ENCODE data around the gene SLC26A2.

SLC26A2 gene

GRCh38 chr5:149960272-149961185 lies at the start of gene SLC26A2:
Gene SLC26A2, plus strand, starts transcription at chr5:149960758. Its CDS starts 16,895 bp downstream, at chr5:149977653.
- DNase-seq: peak; percentile 93

- DNase-seq: no peak
Observed at GRCh38 chr5:149911031-149911430, 49.5 kb upstream of the SLC26A2 start.

DNA sequence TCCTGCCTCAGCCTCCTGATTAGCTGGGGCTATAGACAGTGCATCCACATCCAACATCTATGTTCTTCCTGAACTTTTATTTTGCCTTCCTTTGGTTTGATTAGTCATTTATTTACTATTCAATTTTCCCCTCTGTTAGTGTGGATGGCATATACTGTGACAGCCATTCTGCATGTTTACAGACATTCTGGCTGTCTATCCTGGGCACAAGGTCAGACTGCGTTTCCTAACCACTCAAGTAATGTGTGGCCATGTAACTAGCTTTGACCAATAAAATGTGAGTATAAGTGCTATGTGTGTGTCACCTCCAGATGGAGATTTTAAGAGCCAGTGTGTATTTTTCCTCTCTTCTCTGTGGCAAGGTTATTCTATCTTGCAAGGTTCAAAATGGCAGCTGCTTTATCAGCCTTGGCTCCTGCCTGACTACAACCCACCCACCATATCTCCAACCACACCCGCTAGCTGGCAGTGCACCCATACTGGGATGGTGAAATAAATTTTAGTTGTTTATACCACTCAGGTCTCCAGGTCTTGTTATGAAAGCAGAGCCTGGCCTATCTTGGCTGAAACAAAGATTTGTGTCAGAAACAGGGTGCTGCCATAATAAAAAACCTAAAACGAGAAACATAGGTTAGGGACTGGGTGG lies 48.2 kb upstream of the SLC26A2 start:
- no peak for DNase-seq

DNA sequence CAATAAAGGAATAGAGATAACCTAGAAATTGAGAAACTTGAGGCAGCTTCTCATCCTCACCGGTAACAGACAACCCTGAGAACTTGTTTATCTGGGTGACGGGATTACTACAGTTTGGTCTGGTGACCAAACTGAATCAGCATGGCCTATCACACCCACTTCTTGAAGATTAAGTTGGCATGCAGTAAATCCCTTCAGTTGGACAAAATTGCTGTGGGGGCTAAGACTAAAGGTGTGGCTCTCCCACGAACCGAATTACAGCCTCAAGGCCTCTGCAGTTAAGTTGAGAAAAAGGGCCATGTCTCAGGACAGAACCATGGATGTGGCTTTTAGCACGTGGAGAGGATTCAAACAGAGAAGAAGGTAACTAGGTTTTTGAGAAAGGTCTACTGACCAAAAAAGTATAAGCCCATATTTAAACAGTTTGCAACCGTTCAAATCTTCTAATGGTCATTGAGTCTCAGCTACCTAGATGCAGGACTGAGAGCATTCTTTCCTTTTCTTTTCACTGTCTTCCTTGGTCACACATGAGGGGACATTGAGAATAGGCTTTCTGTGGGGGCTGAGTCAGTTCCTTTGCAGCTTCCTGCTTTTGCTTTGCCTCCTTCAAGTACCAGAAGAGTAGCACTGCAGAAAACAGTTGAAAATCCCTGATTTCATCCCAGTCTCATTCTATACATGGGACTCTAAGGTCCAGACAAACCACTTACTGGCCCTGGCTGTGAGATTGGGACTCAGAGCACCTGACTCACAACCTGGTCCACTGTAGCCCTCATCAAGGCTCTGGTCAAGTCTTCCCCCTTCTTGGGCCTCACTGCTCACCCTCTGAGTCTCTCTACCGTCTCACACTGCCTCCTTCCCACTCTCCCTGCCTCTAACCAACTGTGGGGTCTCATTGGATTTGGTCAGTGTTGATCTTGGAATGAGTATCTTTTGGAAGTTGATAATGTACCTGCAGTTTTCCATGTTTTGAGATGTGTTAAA lies 46.8 kb upstream of the SLC26A2 start:
- no peak for DNase-seq

DNA sequence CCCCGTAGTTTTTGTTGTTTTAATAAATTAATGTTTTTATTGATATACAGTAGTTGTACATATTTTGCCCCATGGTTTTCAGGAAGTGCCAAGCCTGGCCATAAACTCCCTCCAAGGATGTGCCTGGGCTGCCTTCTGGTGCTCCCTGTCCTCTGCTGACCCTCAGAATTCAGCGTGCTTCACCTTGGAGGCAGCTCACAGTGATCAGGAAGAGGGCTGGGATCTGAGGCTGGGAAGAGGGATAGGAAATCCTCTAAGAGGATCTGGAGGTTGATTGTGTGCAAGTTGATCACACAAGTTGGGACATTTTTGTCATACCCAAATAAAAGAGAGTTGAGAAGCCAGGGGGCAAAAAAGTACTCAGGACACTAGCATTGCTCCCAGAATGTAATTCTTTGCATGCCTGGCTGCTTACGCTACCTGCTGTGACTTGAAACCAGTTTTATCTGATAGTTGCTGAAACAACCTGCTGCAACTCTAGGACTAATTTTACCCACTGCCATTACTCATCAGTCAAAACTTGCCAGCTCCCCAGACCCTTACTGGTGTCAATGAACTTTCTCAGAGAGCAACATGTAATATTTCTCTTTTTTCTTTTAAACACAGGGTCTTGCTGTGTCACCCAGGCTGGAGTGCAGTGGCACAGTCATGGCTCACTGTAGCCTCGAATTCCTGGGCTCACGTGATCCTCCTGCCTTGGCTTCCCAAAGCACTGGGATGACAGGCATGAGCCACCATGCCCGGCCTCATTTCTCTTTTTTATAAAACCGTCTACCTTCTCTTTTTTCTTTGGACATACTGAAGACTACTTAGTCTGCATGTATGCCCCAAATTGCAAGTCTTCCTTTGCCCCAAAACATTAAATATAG lies 44.9 kb upstream of the SLC26A2 start:
- DNase-seq: no peak

DNA sequence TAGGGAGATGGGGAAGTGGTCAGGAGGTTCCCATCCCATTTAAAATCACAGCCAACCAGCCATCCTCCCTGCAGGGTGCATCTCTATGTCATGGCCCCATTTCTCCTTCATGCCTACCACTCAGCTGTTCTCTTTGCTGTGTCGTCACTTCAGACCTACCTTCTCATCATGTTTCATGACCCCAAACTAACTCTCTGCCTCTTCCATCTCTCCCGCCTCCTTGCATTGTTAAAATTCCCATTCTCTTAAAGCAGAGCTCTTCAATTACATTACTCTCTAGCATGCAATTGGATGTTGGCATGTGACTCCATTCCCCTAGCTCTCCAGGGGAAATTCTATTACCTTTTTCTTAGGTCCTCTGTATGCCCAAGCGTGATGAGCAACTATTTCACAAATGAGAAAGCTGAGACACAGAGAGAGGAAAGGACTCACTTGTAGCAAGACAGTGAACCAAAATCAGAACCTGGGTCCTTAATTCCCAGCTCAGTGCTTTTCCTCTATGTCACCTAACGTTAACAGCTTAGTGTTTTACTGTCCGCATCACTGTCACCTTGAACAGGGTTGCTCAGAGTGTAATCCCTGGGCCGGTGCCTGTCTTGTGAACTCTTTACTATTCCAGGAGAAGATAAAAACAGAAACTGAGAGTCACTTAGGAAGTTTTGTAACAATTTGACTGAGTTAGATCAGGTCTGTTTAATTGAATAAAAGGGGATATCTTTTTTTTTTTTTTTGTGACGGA lies 44.1 kb upstream of the SLC26A2 start:
- no peak for DNase-seq

DNA sequence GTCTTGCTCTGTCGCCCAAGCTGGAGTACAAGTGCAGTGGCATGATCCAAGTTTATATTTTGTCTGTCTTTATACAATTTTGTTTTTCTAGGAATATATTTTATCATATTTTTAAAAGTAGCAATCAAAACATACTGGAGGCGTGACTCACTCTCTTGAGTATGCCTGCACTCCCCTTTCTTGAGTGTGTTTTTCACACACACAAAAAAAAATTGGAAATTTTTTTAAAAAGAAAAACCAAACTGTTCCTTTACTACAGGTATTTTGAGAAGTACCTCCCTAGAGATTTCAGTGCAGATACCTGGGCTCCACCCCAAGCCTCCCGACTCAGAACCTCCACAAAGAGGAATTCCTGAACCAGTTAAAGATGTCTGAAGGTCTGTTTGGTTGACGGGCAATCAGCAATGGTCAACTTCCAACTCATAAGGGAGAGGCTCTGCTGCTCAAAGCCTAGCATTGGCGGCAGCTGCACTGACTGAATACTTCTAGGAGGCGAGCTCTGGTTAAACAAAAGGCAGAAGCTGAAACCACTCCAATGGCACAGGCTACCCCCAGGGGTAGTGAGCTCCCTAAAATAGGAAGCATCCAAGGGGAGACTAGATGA lies 43.4 kb upstream of the SLC26A2 start:
- no peak for DNase-seq

GRCh38 chr5:149921597-149921996 lies 39.0 kb upstream of the SLC26A2 start:
- DNase-seq: no peak

DNA sequence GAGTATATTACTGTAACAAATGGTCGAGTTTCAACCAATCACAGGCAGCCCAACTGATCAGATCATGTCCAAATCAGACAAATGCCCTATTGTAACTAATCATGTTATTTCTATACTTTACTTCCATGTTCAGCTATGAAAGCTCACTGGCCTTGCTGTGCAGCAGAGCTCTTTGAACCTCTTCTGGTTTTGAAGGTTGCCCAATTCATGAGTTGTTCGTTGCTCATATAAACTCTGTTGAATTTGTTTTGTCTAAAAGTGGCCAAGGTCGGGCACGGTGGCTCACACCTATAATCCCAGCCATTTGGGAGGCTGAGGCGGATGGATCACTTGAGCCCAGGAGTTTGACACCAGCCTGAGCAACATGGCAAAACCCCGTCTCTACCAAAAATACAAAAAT lies 37.6 kb upstream of the SLC26A2 start:
- no peak for DNase-seq

GRCh38 chr5:149924486-149924885 lies 36.1 kb upstream of the SLC26A2 start:
- no peak for DNase-seq

DNA sequence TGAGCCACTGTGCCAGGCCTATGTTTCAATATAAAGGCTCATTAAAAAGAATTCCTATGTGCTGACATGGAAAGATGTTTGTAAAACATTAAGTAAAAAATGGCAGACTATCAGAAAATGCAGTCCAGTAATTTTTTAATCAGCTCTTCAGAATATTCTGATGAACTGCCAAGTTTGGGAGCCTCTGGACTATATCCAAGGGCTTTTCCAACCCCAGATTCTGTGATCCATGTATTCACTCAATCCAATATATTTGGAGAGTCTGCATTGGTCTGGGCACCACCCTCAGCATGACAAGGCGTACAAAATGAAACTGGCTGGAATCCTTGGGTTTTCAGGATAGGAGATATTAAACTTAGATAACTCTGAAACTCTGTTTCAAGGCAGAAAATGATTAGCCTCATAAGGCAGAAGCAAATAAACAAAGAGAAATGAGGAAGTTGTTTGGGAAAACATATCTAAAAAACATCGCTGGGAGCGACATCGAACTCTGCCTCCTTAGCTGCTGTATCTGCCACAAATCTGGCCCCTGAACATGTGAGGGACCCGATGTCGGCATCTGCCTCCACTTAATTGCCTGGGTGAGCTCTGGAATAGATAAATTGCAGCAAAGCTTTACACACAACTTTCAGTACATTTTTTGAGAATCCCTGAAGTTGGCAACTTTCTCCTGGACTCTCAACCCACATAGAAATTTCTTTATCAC lies 30.4 kb upstream of the SLC26A2 start:
- DNase-seq: no peak

DNA sequence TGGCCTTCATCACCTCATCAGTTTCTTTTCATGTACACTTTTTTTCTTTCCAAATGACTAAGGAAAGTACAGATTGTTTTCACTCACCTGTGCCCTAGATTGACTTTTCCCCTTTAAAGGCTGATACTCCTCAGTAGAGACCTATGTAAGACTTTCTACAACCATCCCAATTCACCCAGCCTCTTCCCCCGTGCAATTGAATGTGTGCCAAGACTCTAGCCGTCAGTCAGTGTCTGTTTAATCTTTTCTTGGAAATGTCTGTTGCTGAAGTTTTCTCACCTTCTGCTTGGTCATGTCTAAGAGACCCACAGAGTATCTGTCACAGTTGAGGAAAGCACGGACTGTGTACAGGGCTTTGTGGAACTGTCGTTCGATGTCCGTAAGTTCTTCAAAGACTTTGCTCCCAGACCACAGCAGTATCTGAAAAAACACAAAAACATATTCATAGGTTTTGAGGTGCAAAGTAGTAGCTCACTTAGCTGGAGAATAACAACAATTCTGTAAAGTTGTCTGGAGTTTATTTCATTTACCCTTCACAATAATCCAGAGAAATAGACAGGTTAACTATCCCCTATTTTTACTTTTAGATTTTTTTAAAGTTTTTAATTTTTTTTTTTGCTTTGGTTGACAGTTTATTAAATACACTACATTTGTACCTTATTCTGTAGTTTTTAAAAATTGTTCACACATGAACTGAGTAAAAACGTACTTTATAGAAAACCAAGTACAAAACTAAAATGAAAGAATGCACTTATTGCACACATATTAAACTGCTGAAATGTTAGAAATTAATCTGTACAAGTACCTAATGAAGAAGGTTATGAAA lies 29.6 kb upstream of the SLC26A2 start:
- no peak for DNase-seq

DNA sequence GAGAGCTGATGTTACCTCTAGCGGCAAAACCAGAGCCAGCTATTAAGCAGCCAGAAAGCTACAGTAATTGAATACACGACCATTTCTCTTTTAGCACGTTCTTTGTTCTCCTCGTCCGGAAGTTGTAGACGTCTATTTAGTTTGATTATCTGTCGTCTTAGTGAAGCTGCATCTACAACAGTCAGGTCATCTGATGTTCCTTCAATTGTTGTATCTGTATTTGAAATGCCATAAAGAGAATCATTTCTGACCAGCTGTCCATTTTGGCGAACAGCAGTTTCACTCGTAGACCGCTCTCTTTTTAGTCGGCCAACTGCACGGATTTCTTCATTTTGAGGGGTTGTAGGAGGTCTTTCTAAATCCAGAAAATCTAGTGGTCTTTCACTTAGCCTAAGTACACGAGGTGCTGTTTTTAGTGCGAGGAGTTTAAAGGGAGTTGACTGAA lies 28.5 kb upstream of the SLC26A2 start:
- DNase-seq: no peak

GRCh38 chr5:149932445-149933350 lies 27.9 kb upstream of the SLC26A2 start:
- DNase-seq: no peak

DNA sequence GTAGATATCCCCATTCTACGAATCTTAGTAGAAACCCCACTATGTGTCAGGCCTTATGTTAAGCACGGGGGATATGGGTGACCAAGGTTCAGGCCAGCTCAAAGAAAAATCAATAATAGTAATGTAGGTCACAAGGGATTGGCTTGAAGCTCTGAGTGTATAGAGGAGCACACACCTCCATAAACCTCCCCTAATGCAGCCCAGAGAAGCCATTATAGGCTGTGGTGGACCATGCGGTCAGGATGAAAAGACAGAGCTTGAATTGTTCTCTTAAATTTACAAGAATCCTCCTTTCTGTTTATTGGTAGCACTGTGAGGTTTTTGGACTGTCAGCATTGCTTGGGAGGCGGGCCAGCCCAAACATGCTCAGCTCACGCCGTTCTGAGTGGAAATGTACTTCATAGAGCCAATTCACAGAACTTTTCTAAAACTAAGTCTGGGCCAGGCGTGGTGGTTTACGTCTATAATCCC lies 25.1 kb upstream of the SLC26A2 start:
- DNase-seq: no peak

- no peak for DNase-seq
Observed at GRCh38 chr5:149936044-149936699, 24.4 kb upstream of the SLC26A2 start.

DNA sequence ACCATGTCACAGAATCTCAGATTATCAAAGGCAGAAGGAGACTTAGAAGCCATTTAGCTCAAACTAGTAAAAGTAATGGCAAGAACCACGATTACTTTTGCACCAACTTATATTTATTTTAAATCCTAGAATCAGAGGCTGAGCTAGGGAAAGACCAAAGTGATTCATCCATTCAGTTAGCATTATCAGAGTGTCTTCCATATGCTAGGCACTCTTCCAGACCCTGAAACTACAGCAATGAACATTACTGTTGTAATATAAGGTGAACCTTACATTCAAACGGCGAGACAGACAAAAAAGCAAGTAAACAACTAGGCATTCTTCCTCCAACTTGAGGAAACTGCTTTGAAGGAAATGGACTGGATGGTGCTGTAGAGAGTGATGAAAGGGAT lies 23.9 kb upstream of the SLC26A2 start:
- DNase-seq: no peak

Measured in activated CD8-positive, alpha-beta memory T cell treated with anti-CD3 and anti-CD28 coated beads, Interleukin-2, amount 50 U/mL, for 4 hours (primary cell).